Activated CD8-positive, alpha-beta T cell treated with anti-CD3 and anti-CD28 coated beads for 36 hours (primary cell): ENCODE data around the gene CACNA1C. TPM values are rescaled to one million over a fixed set of nuclear protein-coding genes. Genes with fewer than 3 reads are reported as not detected.

ENCODE experiments used
- ATAC-seq: fragments of 200-7000 bp; cut with Tn5 transposase; one replicate; pipeline ENCODE4 v1.10.0; 2021; ENCODE audit warnings: mild to moderate bottlenecking, moderate library complexity
- CTCF ChIA-PET: fragments of 350-600 bp; sonication (Branson Sonifier 250); formaldehyde crosslinking; loops from one replicate; lab custom pipeline; 2021; ENCODE audit warnings: antibody characterized with exemption; lab: Charles Lee
- POLR2A ChIA-PET: fragments of 350-600 bp; sonication (Branson Sonifier 250); formaldehyde crosslinking; loops from one replicate; lab custom pipeline; 2021; ENCODE audit warnings: antibody characterized with exemption; lab: Charles Lee
- DNase-seq: peaks from one replicate; pipeline ENCODE4 v3.0.0-alpha.2; 2020
- H3K27ac Mint-ChIP-seq: one replicate; pipeline ENCODE4 v1.8.0; 2021; ENCODE audit warnings: mild to moderate bottlenecking, mixed read lengths
- H3K27me3 Mint-ChIP-seq: one replicate; pipeline ENCODE4 v1.8.0; 2021; ENCODE audit warnings: mixed read lengths
- H3K36me3 Mint-ChIP-seq: one replicate; pipeline ENCODE4 v1.8.0; 2021; ENCODE audit warnings: low read depth, mixed read lengths
- H3K4me1 Mint-ChIP-seq: one replicate; pipeline ENCODE4 v1.8.0; 2021; ENCODE audit warnings: low read depth, mixed read lengths
- H3K4me3 Mint-ChIP-seq: one replicate; pipeline ENCODE4 v1.8.0; 2021; ENCODE audit warnings: mild to moderate bottlenecking, moderate library complexity, mixed read lengths
- H3K9me3 Mint-ChIP-seq: one replicate; pipeline ENCODE4 v1.8.0; 2021; ENCODE audit warnings: mixed read lengths
- CTCF ChIP-seq: fragments of 200-600 bp; IDR thresholded peaks from one replicate; pipeline ENCODE4 v1.8.0; 2022; ENCODE audit warnings: antibody characterized with exemption, mild to moderate bottlenecking
- intact Hi-C: fragments of 100-400 bp; cut with micrococcal nuclease; formaldehyde crosslinking; loops from one replicate; pipeline ENCODE4 v1.10.0; 2022
- total RNA-seq, 2 experiments: library from RNA; stranded (reverse); gene quantifications; one replicate each; pipeline ENCODE4 v1.2.3, GENCODE V29; 2021

The CACNA1C gene
- total RNA-seq, 2 experiments from 2014 or later: 0.02 to 0.05 TPM

GRCh38 chr12:2317772-2318171 lies 265.0 kb downstream of the CACNA1C start:
- no peak for ATAC-seq

GRCh38 chr12:2318286-2318685 lies 265.5 kb downstream of the CACNA1C start:
- no peak for TF ChIP-seq CTCF
- CTCF ChIA-PET: no interaction called here
- POLR2A ChIA-PET: no interaction called here
- ATAC-seq (no peak), DNase-seq (no peak)
- peaks cover 2% of the 10 kb centered on the region for H3K9me3 Mint-ChIP-seq
- no peaks in the 10 kb centered on the region for H3K4me1 Mint-ChIP-seq
- no peak overlapping the region for H3K4me3 Mint-ChIP-seq
- no peaks in the 10 kb centered on the region for H3K36me3 Mint-ChIP-seq
- H3K27ac Mint-ChIP-seq: no peak overlapping the region
- peaks cover 7% of the 10 kb centered on the region for H3K27me3 Mint-ChIP-seq
- intact Hi-C loops: no loop called here

More at GRCh38 chr12:2317772-2318171, 265.0 kb downstream of the CACNA1C start:
- TF ChIP-seq CTCF: no peak
- intact Hi-C loops: no loop called here
- no peaks in the 10 kb centered on the region for H3K4me1 Mint-ChIP-seq
- no peak for DNase-seq
- H3K9me3 Mint-ChIP-seq: peaks cover 2% of the 10 kb centered on the region
- CTCF ChIA-PET: no interaction called here
- peaks cover 4% of the 10 kb centered on the region for H3K27me3 Mint-ChIP-seq
- H3K36me3 Mint-ChIP-seq: no peaks in the 10 kb centered on the region
- H3K27ac Mint-ChIP-seq: no peak overlapping the region
- POLR2A ChIA-PET: no interaction called here
- no peak overlapping the region for H3K4me3 Mint-ChIP-seq

GRCh38 chr12:2319136-2319535 lies 266.3 kb downstream of the CACNA1C start:
- no peak for TF ChIP-seq CTCF
- DNase-seq: no peak
- no peak for ATAC-seq
- Mint-ChIP-seq H3K9me3 (peaks cover 2% of the 10 kb centered on the region), H3K4me1 (no peaks in the 10 kb centered on the region), H3K36me3 (no peaks in the 10 kb centered on the region), H3K27ac (no peak overlapping the region), H3K27me3 (peaks cover 7% of the 10 kb centered on the region), H3K4me3 (no peak overlapping the region)
- ChIA-PET POLR2A (no interaction called here), CTCF (no interaction called here)
- intact Hi-C loops: no loop called here

- Mint-ChIP-seq H3K27ac (no peak overlapping the region), H3K9me3 (no peaks in the 10 kb centered on the region), H3K36me3 (no peaks in the 10 kb centered on the region), H3K27me3 (peaks cover 7% of the 10 kb centered on the region), H3K4me1 (no peaks in the 10 kb centered on the region), H3K4me3 (no peak overlapping the region)
- TF ChIP-seq CTCF: no peak
- CTCF ChIA-PET: no interaction called here
- ATAC-seq: no peak
- POLR2A ChIA-PET: no interaction called here
- DNase-seq: no peak
- intact Hi-C loops: no loop called here
These were observed 267.1 kb downstream of the CACNA1C start for GRCh38 chr12:2319737-2320506.

GRCh38 chr12:2320841-2321240 lies 268.1 kb downstream of the CACNA1C start:
- H3K27me3 Mint-ChIP-seq: peaks cover 7% of the 10 kb centered on the region
- POLR2A ChIA-PET: no interaction called here
- DNase-seq: no peak
- intact Hi-C loops: no loop called here
- TF ChIP-seq CTCF: no peak
- H3K4me1 Mint-ChIP-seq: no peaks in the 10 kb centered on the region
- no peak for ATAC-seq
- CTCF ChIA-PET: no interaction called here
- H3K27ac Mint-ChIP-seq: no peak overlapping the region
- H3K4me3 Mint-ChIP-seq: no peak overlapping the region
- H3K36me3 Mint-ChIP-seq: no peaks in the 10 kb centered on the region
- no peaks in the 10 kb centered on the region for H3K9me3 Mint-ChIP-seq
